ENCODE measurements around the gene DNA2. TPM values are rescaled to one million over a fixed set of nuclear protein-coding genes. Genes with fewer than 3 reads are reported as not detected.

DNA2 gene
- polyA plus RNA-seq, 3 donors, result 0.67 to 1.1 (median 0.93) TPM

DNA sequence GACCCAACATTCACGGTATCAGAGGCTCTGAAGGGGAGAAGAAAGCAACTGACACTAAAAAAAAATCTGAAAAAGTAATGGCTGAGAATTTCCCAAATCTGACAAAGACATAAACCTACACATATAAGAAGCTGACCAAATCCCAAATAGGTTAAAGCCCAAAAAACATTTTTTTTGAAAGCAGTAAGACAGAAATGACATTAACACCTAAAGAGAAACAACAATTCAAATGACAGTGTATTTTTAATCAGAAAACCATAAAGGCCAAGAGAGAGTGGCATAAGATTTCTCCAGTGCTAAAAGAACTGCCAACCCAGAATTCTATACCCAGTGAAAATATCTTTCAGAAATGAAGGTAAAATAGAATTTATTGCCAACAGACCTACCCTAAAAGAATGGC is 100.2 kb downstream of the DNA2 start:
- WGBS, 3 donors, result 94 to 100% (median 96%) methylated on average over 1 of the region's 1 CpG
- H3K27ac ChIP-seq (ENCODE audit: low read depth, low read length), result no peak overlapping the region

DNA sequence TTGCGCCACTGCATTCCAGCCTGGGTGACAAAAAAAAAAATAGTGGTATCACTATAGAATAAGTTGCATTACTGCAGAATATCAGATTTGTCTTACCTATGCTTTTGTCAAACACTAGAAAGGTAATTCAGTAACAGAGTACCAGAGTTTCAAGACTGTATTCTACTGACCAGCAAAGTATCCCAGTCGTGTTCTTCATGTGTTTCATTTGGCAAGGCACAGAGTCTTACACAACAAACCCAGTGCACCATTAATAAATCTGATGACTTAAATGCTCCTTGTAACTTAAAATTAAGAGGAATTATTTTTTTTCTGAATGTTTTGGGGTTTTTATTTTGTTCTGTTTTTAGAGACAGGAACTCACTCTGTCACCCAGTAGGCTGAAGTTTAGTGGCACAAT is 104.7 kb downstream of the DNA2 start:
- H3K27ac ChIP-seq (ENCODE audit: low read depth, low read length), result no peak overlapping the region
- 79 to 82% (median 81%) methylated on average over 2 of the region's 2 CpGs for WGBS, 3 donors

DNA sequence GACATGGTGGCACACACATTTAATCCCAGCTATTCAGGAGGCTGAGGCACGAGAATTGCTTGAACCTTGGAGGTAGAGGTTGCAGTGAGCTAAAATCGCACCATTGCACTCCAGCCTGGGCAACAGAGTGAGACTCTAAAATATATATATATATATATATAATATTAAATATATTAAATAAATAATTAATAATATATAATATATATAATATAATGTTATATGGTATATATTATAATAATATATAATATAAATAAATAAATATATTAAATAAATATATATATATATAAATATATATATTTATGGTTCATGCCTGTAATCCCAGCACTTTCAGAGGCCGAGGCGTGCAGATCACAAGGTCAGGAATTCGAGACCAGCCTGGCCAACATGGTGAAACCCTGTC is 105.2 kb downstream of the DNA2 start:
- no peak overlapping the region for H3K27ac ChIP-seq (ENCODE audit: low read depth, low read length)
- WGBS, 3 donors, result 97 to 99% (median 98%) methylated on average over 5 of the region's 5 CpGs

- H3K27ac ChIP-seq (ENCODE audit: low read depth, low read length), result no peak overlapping the region
- WGBS, 3 donors, result 62 to 88% (median 84%) methylated on average over 2 of the region's 2 CpGs
These were observed 106.2 kb downstream of the DNA2 start for GRCh38 chr10:68365611-68366010.

GRCh38 chr10:68364101-68364886 is 107.5 kb downstream of the DNA2 start:
- no peak overlapping the region for H3K27ac ChIP-seq (ENCODE audit: low read depth, low read length)
- WGBS, 3 donors, result 83 to 88% (median 87%) methylated on average over 3 of the region's 3 CpGs

Other genes starting within 250 kb of the DNA2 start
- gene ATOH7, start 239.9 kb downstream of the DNA2 start, polyA plus RNA-seq, result under 1 TPM in 2 of 3 donors, not detected in 1; 0.04 to 0.32 TPM
- gene HNRNPH3, start 139.9 kb downstream of the DNA2 start, polyA plus RNA-seq, result 100 to 1,000 TPM in 2 of 3 donors, 10 to 100 TPM in 1; 57.8 to 175 (median 117) TPM
- 10 to 100 TPM in 1 of 3 donors, 1 to 10 TPM in 2; 4.5 to 23.3 (median 8.3) TPM for gene PBLD, start 139.0 kb downstream of the DNA2 start, polyA plus RNA-seq
- gene RUFY2, start 64.7 kb downstream of the DNA2 start, polyA plus RNA-seq, result 1 to 10 TPM; 4.7 to 9.2 (median 5.2) TPM
- 10 to 100 TPM in 2 of 3 donors, 1 to 10 TPM in 1; 4.6 to 21.6 (median 13.2) TPM for gene SLC25A16, start 55.5 kb upstream of the DNA2 start, polyA plus RNA-seq
- gene TET1, start 88.4 kb upstream of the DNA2 start, polyA plus RNA-seq, result under 1 TPM; 0.21 to 0.79 (median 0.27) TPM
- 10 to 100 TPM; 10.8 to 34.9 (median 19.1) TPM for gene CCAR1, start 249.3 kb upstream of the DNA2 start, polyA plus RNA-seq